ENCODE measurements around the gene FGF14. TPM values are rescaled to one million over a fixed set of nuclear protein-coding genes. Genes with fewer than 3 reads are reported as not detected.

FGF14 gene
- polyA plus RNA-seq, 12 donors: 0.27 to 1.7 (median 0.86) TPM; not detected in 2

- no peak for DNase-seq
Measured at GRCh38 chr13:102311419-102311796, 90.4 kb downstream of the FGF14 start.

- DNase-seq: no peak
Measured at GRCh38 chr13:102310691-102311418, 91.0 kb downstream of the FGF14 start.

DNA sequence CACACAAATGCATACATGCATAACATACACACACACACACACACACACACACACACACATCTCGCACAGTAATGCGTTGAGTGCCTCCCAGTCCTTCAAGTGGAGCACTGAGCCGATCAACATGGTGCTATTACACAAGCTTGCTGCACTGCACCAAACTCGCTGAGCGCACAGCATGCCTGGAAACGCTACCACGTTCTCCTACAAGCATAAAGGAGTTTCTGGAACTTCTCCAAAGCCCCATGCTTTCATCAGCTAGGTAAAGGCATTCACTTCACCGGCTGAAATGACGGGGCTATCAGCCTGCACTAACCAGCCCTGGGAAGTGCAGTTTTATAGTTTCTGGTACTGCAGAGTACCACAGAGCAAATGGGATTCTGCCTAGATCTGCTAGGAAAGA lies 92.7 kb downstream of the FGF14 start:
- no peak for DNase-seq

GRCh38 chr13:102302534-102302933 lies 99.3 kb downstream of the FGF14 start:
- DNase-seq: no peak

- no peak for DNase-seq
Measured at GRCh38 chr13:102300379-102300778, 101.5 kb downstream of the FGF14 start.

DNA sequence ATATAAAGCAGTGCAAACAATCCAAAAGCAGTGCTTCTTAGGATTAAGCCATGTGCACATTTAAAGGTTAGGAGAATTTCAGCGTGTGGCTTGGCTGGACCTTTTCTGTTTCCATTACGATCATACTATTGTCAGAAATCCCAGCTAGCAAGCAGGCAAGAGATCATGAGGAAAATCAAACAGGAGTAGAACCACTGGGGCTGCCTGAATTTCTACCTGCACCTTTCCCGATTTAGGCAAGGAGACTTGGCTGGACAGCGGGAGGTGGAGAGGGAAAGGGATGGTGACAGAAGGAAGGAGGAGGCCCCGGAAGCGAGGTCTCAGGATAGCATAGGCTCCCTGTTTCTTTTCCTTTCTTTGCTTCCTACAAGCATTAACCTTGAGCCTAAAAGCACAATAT lies 102.5 kb downstream of the FGF14 start:
- no peak for DNase-seq

GRCh38 chr13:102298051-102298450 lies 103.8 kb downstream of the FGF14 start:
- no peak for DNase-seq

- no peak for DNase-seq
Measured at GRCh38 chr13:102295316-102296048, 106.4 kb downstream of the FGF14 start.

GRCh38 chr13:102294407-102295018 lies 107.3 kb downstream of the FGF14 start:
- DNase-seq: no peak

DNA sequence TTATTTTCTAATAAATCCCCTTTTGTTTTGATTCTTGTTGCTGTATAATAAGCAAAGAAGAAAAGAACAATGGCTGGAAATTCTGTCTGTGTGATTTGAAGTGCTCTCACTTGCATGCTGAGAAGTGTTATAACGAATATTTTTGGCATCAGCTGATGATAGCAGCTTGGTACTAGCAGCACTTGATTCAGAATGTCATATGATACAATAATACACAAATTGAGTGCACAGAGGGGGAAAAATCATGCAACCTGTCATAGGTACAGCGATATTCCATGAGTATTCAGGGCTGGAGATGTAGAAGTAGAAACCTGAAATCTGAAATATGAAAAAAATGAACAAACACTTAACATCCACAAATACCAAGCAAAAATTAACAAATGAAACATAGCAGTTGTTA lies 108.1 kb downstream of the FGF14 start:
- DNase-seq: no peak

DNA sequence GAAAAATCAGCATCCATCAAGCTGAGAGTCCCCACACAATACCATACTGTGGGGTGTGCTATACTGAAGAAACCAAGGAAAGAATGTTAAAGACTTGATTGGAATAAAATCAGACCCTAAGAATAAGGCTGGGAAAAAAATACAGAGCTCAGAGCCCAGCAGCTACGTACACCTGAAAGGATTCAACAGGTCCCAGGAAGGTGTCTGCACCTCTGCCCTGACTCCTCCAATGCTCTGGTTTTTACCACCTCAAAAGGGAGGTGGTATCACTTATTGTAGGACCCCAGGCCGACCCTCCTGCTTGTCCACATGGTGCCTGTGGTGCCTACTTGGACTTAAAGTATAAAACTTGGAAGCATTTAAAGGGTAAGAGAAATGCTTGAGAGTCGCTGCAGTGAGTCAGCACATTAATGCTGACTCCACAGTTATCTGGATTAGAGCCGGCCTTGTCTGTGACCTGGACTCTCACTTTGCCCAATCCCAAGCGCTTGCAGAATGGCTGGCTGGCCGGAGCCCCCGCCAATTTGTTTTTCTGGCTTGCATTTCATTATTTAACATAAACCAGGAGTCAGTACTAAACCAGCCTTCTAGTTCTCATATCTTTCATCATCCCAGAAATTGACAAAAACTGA lies 110.1 kb downstream of the FGF14 start:
- DNase-seq: no peak

DNA sequence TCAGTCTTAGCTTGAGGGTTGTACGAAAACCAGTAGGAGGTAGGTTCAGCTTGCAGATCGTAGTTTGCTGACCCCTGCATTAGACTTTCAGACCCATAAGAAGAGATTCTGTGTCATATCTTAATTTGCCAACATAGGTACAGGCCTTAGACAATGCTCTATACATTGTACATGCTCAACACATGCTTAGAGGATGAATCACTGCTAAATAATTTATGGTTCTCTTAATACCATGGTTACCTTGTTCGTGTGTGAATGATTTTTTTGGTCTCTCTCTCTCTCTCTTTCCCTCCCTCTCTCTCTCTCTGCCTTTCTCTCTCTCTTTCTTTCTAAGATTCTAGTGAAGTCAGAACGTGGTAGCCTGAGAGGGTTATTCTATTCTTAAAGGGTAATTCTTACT lies 112.2 kb downstream of the FGF14 start:
- no peak for DNase-seq

- no peak for DNase-seq
Measured at GRCh38 chr13:102286326-102286725, 115.5 kb downstream of the FGF14 start.

- DNase-seq: no peak
Measured at GRCh38 chr13:102280366-102280765, 121.5 kb downstream of the FGF14 start.

- no peak for DNase-seq
Measured at GRCh38 chr13:102277286-102277685, 124.6 kb downstream of the FGF14 start.

DNA sequence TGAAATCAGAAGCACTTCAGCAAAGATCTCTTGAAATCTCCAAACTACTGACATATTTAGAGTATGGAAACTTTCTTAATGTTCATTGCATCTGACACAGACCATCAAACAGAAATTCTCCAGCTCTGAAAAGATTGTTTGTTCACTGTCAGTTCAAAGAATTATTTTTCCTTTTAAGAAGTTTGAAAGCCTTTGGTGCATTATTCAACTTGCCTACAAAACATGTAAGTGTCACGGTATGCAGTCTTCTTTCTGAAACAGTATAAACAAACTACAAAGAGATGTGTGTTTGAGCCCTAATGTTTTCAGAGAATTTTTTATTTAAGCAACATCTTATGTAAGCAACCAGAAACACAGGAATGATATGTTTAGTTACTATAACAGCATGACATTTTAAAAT lies 125.4 kb downstream of the FGF14 start:
- DNase-seq: peak; percentile 35

- peak; percentile 69 for DNase-seq
Measured at GRCh38 chr13:102275969-102276368, 125.9 kb downstream of the FGF14 start.

- DNase-seq: no peak
Measured at GRCh38 chr13:102273111-102273510, 128.7 kb downstream of the FGF14 start.

DNA sequence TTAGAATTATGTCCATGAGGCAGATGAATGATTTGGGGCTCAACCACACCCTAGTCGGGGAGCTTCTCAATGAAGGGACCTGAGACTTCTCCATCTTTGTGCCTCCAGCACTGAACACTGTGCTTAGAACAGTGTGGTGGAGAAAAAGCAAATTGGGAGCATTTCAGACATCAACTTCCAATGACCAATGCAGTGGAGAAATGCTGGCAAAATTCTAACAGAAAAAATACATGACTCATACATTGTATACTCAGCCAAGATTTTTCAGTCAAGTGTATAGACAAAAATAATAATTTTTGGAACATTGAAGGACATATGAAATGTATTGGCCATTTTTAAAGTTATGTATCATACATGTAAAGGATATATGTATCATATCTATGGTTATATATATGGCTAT lies 134.7 kb downstream of the FGF14 start:
- no peak for DNase-seq

DNA sequence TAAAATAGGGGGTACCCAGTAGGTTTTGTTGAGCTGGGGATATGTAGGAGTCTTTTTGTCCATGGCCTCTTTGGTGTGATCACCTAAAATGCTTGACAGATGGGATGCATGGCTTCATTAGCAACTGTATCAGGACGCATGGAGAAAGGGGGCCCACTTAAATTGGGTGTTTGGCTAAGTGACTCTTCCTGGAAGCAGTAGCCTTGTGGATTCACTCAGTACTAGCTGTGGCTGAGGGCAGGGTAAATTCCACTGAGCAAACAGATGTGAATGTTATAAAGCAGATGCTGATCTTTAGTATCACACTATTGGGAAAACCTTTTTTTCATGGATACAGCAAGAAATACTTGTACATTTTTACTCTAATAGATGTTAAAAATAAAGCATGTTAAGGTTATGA lies 140.0 kb downstream of the FGF14 start:
- no peak for DNase-seq

- DNase-seq: no peak
Measured at GRCh38 chr13:102261316-102261715, 140.5 kb downstream of the FGF14 start.

- no peak for DNase-seq
Measured at GRCh38 chr13:102260256-102260655, 141.6 kb downstream of the FGF14 start.

DNA sequence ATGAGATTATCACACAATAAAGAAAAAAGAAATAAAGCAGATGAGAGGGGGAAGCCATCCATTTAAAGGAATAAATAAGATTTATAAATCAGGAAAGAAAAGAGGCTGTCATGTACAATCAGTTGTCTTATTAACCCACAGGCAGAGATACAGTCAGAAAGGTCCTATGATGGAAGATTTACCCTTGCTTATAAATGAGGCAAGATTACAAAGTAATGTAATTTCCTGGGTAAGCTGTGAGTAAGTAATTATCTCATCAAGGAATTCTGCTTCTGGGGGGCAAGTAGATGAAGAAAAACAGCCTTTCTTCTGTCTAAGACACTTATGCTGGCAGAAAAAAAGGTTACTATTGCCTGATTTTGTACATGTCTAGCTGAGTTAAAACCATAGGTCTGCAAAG lies 146.4 kb downstream of the FGF14 start:
- DNase-seq: no peak
